Spleen (tissue), 11 donors: Measurements from ENCODE around the gene PYGB. TPM values are rescaled to one million over a fixed set of nuclear protein-coding genes. Genes with fewer than 3 reads are reported as not detected.

Experiments used
- DNase-seq: peaks from one replicate; pipeline ENCODE4 v3.0.0-alpha.2; 2020
- H3K27ac ChIP-seq, 8 donors: fragments of 200-600 bp; sonication (generic) in 7 of 8; 1 replicate in 4 of 8; 2 replicates in 4 of 8; pipeline versions ENCODE4 v1.5.0 to v1.8.0; 2016 to 2021; ENCODE audit warnings: inconsistent platforms in 4 of 8, mild to moderate bottlenecking in 4 of 8, moderate library complexity in 1 of 8
- H3K27me3 ChIP-seq, 7 donors: fragments of 200-600 bp; sonication (generic) in 6 of 7; replicated peaks in 1 of 7; 1 replicate in 4 of 7; 2 replicates in 3 of 7; pipeline versions ENCODE4 v1.5.0 to v1.8.0; 2016 to 2021; ENCODE audit warnings: inconsistent platforms in 3 of 7, mild to moderate bottlenecking in 1 of 7
- H3K36me3 ChIP-seq, 6 donors: fragments of 200-600 bp; sonication (generic) in 5 of 6; 1 replicate in 4 of 6; 2 replicates in 2 of 6; pipeline versions ENCODE4 v1.5.0 to v1.8.0; 2016 to 2021; ENCODE audit warnings: inconsistent platforms in 2 of 6
- H3K4me1 ChIP-seq, 6 donors: fragments of 200-600 bp; sonication (generic) in 5 of 6; 1 replicate in 3 of 6; 2 replicates in 3 of 6; pipeline versions ENCODE4 v1.5.0 to v1.8.0; 2016 to 2021; ENCODE audit warnings: inconsistent platforms in 3 of 6
- H3K4me3 ChIP-seq, 8 donors: fragments of 200-600 bp; sonication (generic) in 7 of 8; 1 replicate in 4 of 8; 2 replicates in 4 of 8; pipeline versions ENCODE4 v1.5.0 to v1.8.0; 2016 to 2021; ENCODE audit warnings: inconsistent platforms in 4 of 8, mild to moderate bottlenecking in 4 of 8, moderate library complexity in 2 of 8
- H3K9me3 ChIP-seq, 8 donors: fragments of 200-600 bp; sonication (generic) in 7 of 8; 1 replicate in 4 of 8; 2 replicates in 4 of 8; pipeline versions ENCODE4 v1.5.0 to v1.8.0; 2016 to 2021; ENCODE audit warnings: inconsistent platforms in 4 of 8
- POLR2A ChIP-seq, 3 donors: fragments of 450-650 bp; IDR thresholded peaks; one replicate each; pipeline ENCODE4 v1.5.1; 2017; ENCODE audit warnings: antibody characterized with exemption in 3 of 3, mild to moderate bottlenecking in 1 of 3
- POLR2AphosphoS5 ChIP-seq, 3 donors: sonication (generic); formaldehyde crosslinking; IDR thresholded peaks; one replicate each; pipeline ENCODE4 v1.5.1; 2017; ENCODE audit warnings: antibody characterized with exemption in 3 of 3
- WGBS, 5 donors: extraction: QIAGEN DNeasy Blood & Tissue Kit in 3 of 5; methylation state at CpG; one replicate each; pipeline versions ENCODE4 v1.1.5 to v1.1.7; 2013 to 2018; 5-methylcytosine and 5-hydroxymethylcytosine counted together
- intact Hi-C: fragments of 100-400 bp; cut with DNase I; formaldehyde crosslinking; loops from one replicate; pipeline ENCODE4 v1.15.0; 2023; ENCODE audit warnings: low total_unique reads
- polyA plus RNA-seq, 3 donors: library from polyadenylated mRNA; stranded (reverse); fragments of 200-250 nt; gene quantifications; one replicate each; pipeline ENCODE4 v1.2.1, GENCODE V29; 2013
- total RNA-seq, 7 donors: library from RNA; depleted of rRNA in 3 of 7; stranded (reverse); fragments of >200 nt in 3 of 7; fragmentation: NEBNext Ultra II Directional in 4 of 7; extraction: Animal tissue kit (Norgen Biotek cat#: 25700) in 4 of 7; gene quantifications; one replicate each; pipeline versions ENCODE4 v1.1.0 to v1.2.1, GENCODE V29; 2016 to 2021
- TF ChIP-seq, protein P1 (sequence below), 11 experiments: fragments of 200-600 bp in 7 of 11; fragments of 450-650 bp in 4 of 11; sonication (generic) in 4 of 11; IDR thresholded peaks in 8 of 11; conservative IDR thresholded peaks in 3 of 11; 1 replicate in 7 of 11; 2 replicates in 4 of 11; pipeline versions ENCODE4 v1.4.0 to v1.8.0; 2016 to 2021; ENCODE audit warnings: antibody characterized with exemption in 11 of 11, inconsistent platforms in 4 of 11, mild to moderate bottlenecking in 1 of 11
- donor health status: healthy with polysubstance abuse.
- donor health status: DM: no; HTN: no; CAD: no; lungs with moderate emphysema.
- donor health status: DM: no; HTN: no; CAD: no.
- donor health status: Bipolar disorder and iron deficiency.
- donor health status: healthy.
- donor health status: DM: no; HTN: no; CAD: no.
- donor health status: DM: yes; HTN: yes; CAD: no.

PYGB gene
- total and polyA plus RNA-seq, 10 donors, result 10.5 to 47.8 (median 32.3) TPM

DNA sequence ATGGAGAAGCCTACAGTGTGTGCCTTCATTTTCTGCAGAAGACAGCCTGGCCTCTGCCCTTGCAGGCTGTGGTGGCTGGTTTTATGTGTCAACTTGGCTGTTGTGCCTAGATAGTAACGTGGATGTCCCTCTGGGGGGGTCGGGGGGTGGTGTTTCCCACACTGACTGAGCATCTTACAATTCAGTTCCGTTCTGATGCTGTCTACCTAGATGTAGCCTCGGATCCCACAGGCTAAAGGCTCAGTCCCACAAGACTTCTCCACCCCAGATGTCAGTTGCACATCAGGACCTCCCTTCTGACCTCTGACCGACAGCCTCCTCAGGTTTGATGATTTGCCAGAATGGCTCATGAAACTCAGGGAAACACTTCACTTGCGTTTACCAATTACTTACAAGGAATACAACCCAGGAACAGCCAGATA, 4.4 kb downstream of the PYGB start:
- H3K9me3 ChIP-seq, result no peaks in the 10 kb centered on the region
- TF ChIP-seq POLR2A (IDR thresholded peaks at IDR 0.05) (no peak), POLR2AphosphoS5 (IDR thresholded peaks at IDR 0.05) (no peak)
- TF ChIP-seq, protein P1, sequence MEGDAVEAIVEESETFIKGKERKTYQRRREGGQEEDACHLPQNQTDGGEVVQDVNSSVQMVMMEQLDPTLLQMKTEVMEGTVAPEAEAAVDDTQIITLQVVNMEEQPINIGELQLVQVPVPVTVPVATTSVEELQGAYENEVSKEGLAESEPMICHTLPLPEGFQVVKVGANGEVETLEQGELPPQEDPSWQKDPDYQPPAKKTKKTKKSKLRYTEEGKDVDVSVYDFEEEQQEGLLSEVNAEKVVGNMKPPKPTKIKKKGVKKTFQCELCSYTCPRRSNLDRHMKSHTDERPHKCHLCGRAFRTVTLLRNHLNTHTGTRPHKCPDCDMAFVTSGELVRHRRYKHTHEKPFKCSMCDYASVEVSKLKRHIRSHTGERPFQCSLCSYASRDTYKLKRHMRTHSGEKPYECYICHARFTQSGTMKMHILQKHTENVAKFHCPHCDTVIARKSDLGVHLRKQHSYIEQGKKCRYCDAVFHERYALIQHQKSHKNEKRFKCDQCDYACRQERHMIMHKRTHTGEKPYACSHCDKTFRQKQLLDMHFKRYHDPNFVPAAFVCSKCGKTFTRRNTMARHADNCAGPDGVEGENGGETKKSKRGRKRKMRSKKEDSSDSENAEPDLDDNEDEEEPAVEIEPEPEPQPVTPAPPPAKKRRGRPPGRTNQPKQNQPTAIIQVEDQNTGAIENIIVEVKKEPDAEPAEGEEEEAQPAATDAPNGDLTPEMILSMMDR (IDR thresholded peaks at IDR 0.05 in 8 of 11, conservative IDR thresholded peaks at IDR 0.05 in 3 of 11), result no peak
- H3K4me3 ChIP-seq, result no peak overlapping the region
- DNase-seq, result no peak
- intact Hi-C loops, result no loop called here
- H3K4me1 ChIP-seq, result peaks cover 6 to 65% (median 26%) of the 10 kb centered on the region in 6 donors
- 84 to 96% (median 86%) methylated on average over 4 to 6 of the region's 6 CpGs for WGBS, 5 donors
- H3K27me3 ChIP-seq, result no peaks in the 10 kb centered on the region
- no peak overlapping the region for H3K27ac ChIP-seq
- peaks cover 0 to 29% (median 0%) of the 10 kb centered on the region in 6 donors for H3K36me3 ChIP-seq

DNA sequence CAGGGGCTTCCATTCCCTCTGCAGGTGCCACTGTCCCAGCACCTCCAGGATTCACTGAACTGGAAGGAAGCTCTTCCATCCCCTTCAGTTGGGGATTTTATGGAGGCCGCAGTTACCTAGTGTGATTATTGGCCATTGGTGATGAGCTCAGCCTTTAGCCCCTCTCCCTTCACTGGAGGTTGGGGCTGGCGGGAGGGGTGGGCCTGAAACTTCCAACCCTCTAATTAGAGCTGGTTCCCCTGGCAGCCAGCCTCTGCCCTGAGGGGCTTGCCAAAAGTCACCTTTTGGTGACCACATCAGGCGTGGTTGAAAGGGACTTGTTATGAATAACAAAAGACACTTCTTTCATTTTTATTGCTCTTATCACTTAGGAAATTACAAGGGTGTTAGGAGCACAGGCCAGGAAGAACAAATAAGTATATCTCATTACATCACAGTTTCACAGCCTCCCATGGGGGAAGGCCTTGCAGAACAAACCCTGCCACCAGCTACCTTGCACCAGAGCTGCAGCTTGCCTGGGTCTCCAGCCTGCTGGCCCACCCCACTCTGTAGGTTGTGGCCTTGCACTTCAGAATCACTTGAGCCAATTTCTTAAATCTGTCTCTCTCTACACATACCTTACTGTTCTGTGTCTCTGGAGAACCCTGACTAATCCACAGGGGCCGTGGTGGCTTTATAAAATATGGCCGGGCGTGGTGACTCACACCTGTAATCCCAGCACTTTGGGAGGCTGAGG, 5.0 kb downstream of the PYGB start:
- 73 to 94% (median 84%) methylated on average over 6 of the region's 6 CpGs for WGBS, 5 donors
- H3K4me1 ChIP-seq, result peaks cover 6 to 62% (median 23%) of the 10 kb centered on the region in 6 donors
- H3K4me3 ChIP-seq, result no peak overlapping the region

DNA sequence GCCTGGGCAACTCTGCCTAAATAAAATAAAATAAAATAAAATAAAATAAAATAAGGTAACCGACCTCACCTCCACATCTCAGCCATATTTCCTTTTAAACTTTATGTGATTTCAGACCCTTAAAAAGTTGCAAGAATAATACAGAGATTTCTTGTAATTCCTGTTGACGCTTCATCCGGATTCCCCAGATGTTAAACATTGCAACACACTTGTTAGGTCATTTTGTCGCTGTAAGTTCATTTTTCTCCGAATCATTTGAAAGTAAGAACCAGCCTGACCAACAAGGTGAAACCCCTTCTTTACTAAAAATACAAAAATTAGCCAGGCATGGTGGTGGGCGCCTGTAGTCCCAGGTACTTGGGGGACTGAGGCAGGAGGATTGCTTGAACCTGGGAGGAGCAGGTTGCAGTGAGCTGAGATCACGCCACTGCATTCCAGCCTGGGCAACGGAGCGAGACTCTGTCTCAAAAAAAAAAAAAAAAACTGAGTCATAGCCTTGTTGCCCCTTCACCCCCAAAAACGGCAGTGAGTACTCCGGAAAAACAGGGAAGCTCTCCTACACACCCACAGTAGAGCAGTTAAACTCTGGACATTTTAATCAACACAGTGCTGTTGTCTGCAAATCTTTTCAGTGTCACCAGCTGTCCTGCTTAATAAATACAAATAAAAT, 5.9 kb downstream of the PYGB start:
- intact Hi-C loops, result no loop called here
- no peak overlapping the region for H3K4me3 ChIP-seq
- no peaks in the 10 kb centered on the region for H3K27me3 ChIP-seq
- TF ChIP-seq POLR2A (IDR thresholded peaks at IDR 0.05), result no peak
- TF ChIP-seq, protein P1 (IDR thresholded peaks at IDR 0.05 in 8 of 11, conservative IDR thresholded peaks at IDR 0.05 in 3 of 11), result no peak
- no peak for TF ChIP-seq POLR2AphosphoS5 (IDR thresholded peaks at IDR 0.05)
- no peak for DNase-seq
- H3K4me1 ChIP-seq, result peaks cover 5 to 65% (median 20%) of the 10 kb centered on the region in 6 donors
- H3K27ac ChIP-seq, result no peak overlapping the region
- H3K9me3 ChIP-seq, result no peaks in the 10 kb centered on the region
- 75 to 93% (median 83%) methylated on average over 11 of the region's 11 CpGs for WGBS, 5 donors
- peaks cover 0 to 35% (median 0%) of the 10 kb centered on the region in 6 donors for H3K36me3 ChIP-seq

More for the DNA sequence above, 5.0 kb downstream of the PYGB start:
- no peak for TF ChIP-seq POLR2A (IDR thresholded peaks at IDR 0.05)
- no peak for TF ChIP-seq POLR2AphosphoS5 (IDR thresholded peaks at IDR 0.05)
- TF ChIP-seq, protein P1 (IDR thresholded peaks at IDR 0.05 in 8 of 11, conservative IDR thresholded peaks at IDR 0.05 in 3 of 11), result no peak
- peaks cover 0 to 29% (median 0%) of the 10 kb centered on the region in 6 donors for H3K36me3 ChIP-seq
- DNase-seq, result no peak
- no peaks in the 10 kb centered on the region for H3K27me3 ChIP-seq
- H3K27ac ChIP-seq, result no peak overlapping the region
- no peaks in the 10 kb centered on the region for H3K9me3 ChIP-seq
- intact Hi-C loops, result no loop called here

DNA sequence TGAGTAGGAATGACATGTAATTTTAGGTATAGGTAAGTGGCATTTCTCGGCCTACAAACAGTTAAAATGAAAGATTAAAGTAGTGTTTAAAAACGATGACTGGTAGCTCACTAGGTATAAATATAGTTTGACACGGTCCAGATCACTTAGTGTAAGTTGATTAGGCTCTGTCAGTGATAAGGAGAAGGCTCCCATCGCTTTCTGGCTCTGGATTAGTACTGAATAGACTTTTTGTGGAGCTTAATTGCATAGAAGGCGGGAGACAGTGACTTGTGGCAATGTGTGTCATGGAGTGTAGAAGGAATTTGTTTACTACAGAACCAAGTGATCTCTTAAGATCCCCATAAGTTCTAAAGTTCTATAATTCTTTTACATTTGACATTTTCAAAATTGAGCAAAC, 6.7 kb downstream of the PYGB start:
- H3K27me3 ChIP-seq, result no peaks in the 10 kb centered on the region
- intact Hi-C loops, result no loop called here
- H3K36me3 ChIP-seq, result peaks cover 0 to 43% (median 0%) of the 10 kb centered on the region in 6 donors
- H3K4me1 ChIP-seq, result peaks cover 0 to 57% (median 12%) of the 10 kb centered on the region in 6 donors
- no peak overlapping the region for H3K4me3 ChIP-seq
- TF ChIP-seq, protein P1 (IDR thresholded peaks at IDR 0.05 in 8 of 11, conservative IDR thresholded peaks at IDR 0.05 in 3 of 11), result no peak
- H3K27ac ChIP-seq, result no peak overlapping the region
- WGBS, 5 donors, result 81 to 90% (median 85%) methylated on average over 5 of the region's 5 CpGs
- no peaks in the 10 kb centered on the region for H3K9me3 ChIP-seq
- DNase-seq, result no peak
